ENCODE data around the gene UBA6. TPM values are rescaled to one million over a fixed set of nuclear protein-coding genes. Genes with fewer than 3 reads are reported as not detected.

Gene UBA6
- total RNA-seq = 35.7 and 165 TPM in 2 replicates

DNA sequence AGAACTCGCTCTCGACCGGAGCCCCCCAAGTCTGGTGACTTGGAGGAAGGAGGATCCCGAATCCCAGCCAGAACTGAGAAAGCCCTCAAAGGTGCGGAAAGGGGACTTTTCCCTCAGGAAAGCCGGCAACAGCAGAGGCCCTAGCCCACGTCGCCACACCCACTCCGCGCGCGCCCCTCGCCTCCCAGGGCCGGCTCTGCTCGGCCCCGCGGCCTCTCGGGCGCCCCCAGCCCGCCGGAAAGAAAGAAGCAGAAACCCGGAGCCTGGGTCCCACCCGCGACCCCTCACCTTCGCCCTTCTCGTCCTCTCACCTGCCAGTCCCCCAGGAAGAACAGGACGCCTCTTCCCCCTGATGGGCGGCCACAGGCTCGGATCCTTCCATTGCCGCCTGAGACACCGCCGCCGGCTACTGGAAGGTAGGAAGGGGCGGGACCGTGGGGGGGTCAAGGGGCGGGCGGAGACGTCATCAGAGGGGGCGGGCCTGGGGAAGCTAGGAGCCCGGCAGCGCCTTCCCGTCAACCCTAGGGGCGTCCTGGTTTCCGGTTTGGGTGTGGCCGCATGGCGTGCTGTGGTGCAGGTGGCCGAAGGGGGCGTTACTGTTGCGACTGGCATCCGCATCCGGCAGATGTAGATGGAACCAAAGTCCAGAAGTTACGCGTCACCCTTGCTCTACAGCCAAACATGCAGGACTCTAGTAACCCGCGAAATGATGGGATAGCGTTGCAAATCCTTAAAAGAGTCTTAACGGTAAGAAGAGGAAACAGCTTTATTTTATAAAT, at the start of gene UBA6:
Gene UBA6, minus strand, starts transcription at position 418 of the 779 bp plus-strand sequence. Its CDS starts 36 bp downstream, at position 382.

Small RNA genes lying within 50 kb of the gene (small RNA-seq; reads per million reads assigned to genes)
- gene AC096720.1 (not detected), gene RF00091 (0.09 reads per million)

Other genes with a start within 250 kb of the UBA6 start
- 15.2 and 35.3 TPM in 2 replicates for gene CENPC, start 155.7 kb downstream of the UBA6 start, total RNA-seq
- not detected in 2 replicates for gene STAP1, start 142.4 kb downstream of the UBA6 start, total RNA-seq
- 0.33 and 0.39 TPM in 2 replicates for gene GNRHR, start 53.2 kb upstream of the UBA6 start, total RNA-seq
- not detected in 2 replicates for gene TMPRSS11D, start 182.8 kb upstream of the UBA6 start, total RNA-seq